CD4-positive, alpha-beta T cell (primary cell): ENCODE measurements around the gene JAZF1. TPM values are rescaled to one million over a fixed set of nuclear protein-coding genes. Genes with fewer than 3 reads are reported as not detected.

Experiments used
- ATAC-seq: fragments of 200-7000 bp; cut with Tn5 transposase; one replicate; pipeline ENCODE4 v1.10.0; 2022; ENCODE audit warnings: mild to moderate bottlenecking; ENCODE audit not compliant: poor library complexity
- CTCF ChIA-PET: fragments of 350-600 bp; sonication (Branson Sonifier 250); formaldehyde crosslinking; loops from one replicate; lab custom pipeline; 2021; ENCODE audit warnings: antibody characterized with exemption, inconsistent platforms; lab: Charles Lee
- POLR2A ChIA-PET: fragments of 350-600 bp; sonication (Branson Sonifier 250); formaldehyde crosslinking; loops from one replicate; lab custom pipeline; 2021; ENCODE audit warnings: antibody characterized with exemption, inconsistent platforms; lab: Charles Lee
- DNase-seq, 14 experiments: peaks; one replicate each; pipeline ENCODE4 v3.0.0-alpha.2; 2013 to 2020; ENCODE audit warnings: mixed read lengths in 2 of 14
- H3K27ac ChIP-seq, 2 donors: one replicate each; pipeline versions ENCODE4 v1.5.1 to v1.7.0; 2013; ENCODE audit warnings: low read length in 2 of 2, low read depth in 1 of 2, mild to moderate bottlenecking in 1 of 2
- H3K27me3 ChIP-seq, 2 experiments: 1 replicate in 1 of 2; 2 replicates in 1 of 2; pipeline versions ENCODE4 v1.6.1 to v1.7.0; 2013; ENCODE audit warnings: low read length in 2 of 2, control low read depth in 1 of 2, mild to moderate bottlenecking in 1 of 2, moderate library complexity in 1 of 2; ENCODE audit not compliant: insufficient read depth in 2 of 2, control insufficient read depth in 1 of 2
- H3K36me3 ChIP-seq: one replicate; pipeline ENCODE4 v1.6.1; 2013; ENCODE audit warnings: low read length, control low read depth; ENCODE audit not compliant: insufficient read depth
- H3K4me1 ChIP-seq: one replicate; pipeline ENCODE4 v1.6.1; 2013; ENCODE audit warnings: low read length, control low read depth; ENCODE audit not compliant: insufficient read depth
- H3K4me3 ChIP-seq: one replicate; pipeline ENCODE4 v1.5.1; 2013; ENCODE audit warnings: mild to moderate bottlenecking, low read length, moderate library complexity
- H3K9me3 ChIP-seq, 2 experiments: 1 replicate in 1 of 2; 2 replicates in 1 of 2; pipeline versions ENCODE4 v1.6.1 to v1.7.0; 2013; ENCODE audit warnings: low read length in 2 of 2, mild to moderate bottlenecking in 2 of 2, control low read depth in 1 of 2, moderate library complexity in 1 of 2; ENCODE audit not compliant: control insufficient read depth in 1 of 2, insufficient read depth in 1 of 2
- H3K27ac Mint-ChIP-seq: one replicate; pipeline ENCODE4 v1.8.0; 2020; ENCODE audit warnings: mixed read lengths
- H3K27me3 Mint-ChIP-seq: one replicate; pipeline ENCODE4 v1.8.0; 2021; ENCODE audit warnings: mixed read lengths
- H3K36me3 Mint-ChIP-seq: one replicate; pipeline ENCODE4 v1.8.0; 2021; ENCODE audit warnings: low read depth, mixed read lengths
- H3K4me1 Mint-ChIP-seq: one replicate; pipeline ENCODE4 v1.8.0; 2021; ENCODE audit warnings: low read depth, mixed read lengths
- H3K4me3 Mint-ChIP-seq: one replicate; pipeline ENCODE4 v1.8.0; 2020; ENCODE audit warnings: mild to moderate bottlenecking, mixed read lengths
- H3K9me3 Mint-ChIP-seq: one replicate; pipeline ENCODE4 v1.8.0; 2020; ENCODE audit warnings: mixed read lengths
- intact Hi-C, 2 experiments: fragments of 100-400 bp; cut with DNase I in 1 of 2; cut with micrococcal nuclease in 1 of 2; formaldehyde crosslinking; loops; one replicate each; pipeline versions ENCODE4 v1.15.1 to v1.9.0; 2023 to 2025; cut with DNase I, micrococcal nuclease
- total RNA-seq, 174 experiments: library from RNA in 2 of 174; stranded (reverse) in 2 of 174; gene quantifications; one replicate each; pipeline ENCODE4 v1.2.3 and lab custom pipeline; 2021 to 2026
- TF ChIP-seq, protein P1 (sequence below): fragments of 200-600 bp; IDR thresholded peaks from one replicate; pipeline ENCODE4 v1.8.0; 2022; ENCODE audit warnings: antibody characterized with exemption, mild to moderate bottlenecking

Gene JAZF1
- total RNA-seq, 2 experiments from 2014 or later, result 9.9 to 11.1 TPM

DNA sequence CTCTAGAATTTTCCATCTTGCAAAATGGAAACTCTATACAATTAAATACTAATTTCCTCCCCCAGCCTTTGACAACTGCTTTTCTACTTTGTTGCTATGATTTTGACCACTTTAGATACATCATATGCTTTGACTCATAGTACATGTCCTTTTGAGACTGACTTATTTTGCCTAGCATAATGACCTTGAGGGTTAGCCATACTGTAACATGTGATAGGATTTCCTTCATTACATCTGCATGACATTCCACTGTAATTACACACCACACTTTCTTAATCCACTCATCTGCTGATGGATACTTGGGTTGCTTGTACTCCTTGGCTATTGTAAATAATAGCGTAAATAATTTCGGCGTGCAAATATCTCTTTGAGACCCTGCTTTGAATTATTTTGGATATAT is 127.7 kb downstream of the JAZF1 start:
- no peak overlapping the region for H3K27ac ChIP-seq
- no peaks in the 10 kb centered on the region for H3K36me3 Mint-ChIP-seq
- peaks cover 2% of the 10 kb centered on the region for H3K9me3 Mint-ChIP-seq
- CTCF ChIA-PET, result interaction anchor here (1.3 kb wide), 1 partner anchor 10 kb away, joined by 3 read pairs; no protein-coding TSS in a partner anchor
- H3K27ac Mint-ChIP-seq, result no peak overlapping the region
- H3K4me1 ChIP-seq, result peaks cover 6% of the 10 kb centered on the region
- intact Hi-C loops, result no loop called here
- H3K27me3 ChIP-seq, result no peaks in the 10 kb centered on the region
- H3K9me3 ChIP-seq, result no peaks in the 10 kb centered on the region
- H3K4me1 Mint-ChIP-seq, result peaks cover 20% of the 10 kb centered on the region
- ATAC-seq (no peak), DNase-seq (no peak)
- TF ChIP-seq, protein P1, sequence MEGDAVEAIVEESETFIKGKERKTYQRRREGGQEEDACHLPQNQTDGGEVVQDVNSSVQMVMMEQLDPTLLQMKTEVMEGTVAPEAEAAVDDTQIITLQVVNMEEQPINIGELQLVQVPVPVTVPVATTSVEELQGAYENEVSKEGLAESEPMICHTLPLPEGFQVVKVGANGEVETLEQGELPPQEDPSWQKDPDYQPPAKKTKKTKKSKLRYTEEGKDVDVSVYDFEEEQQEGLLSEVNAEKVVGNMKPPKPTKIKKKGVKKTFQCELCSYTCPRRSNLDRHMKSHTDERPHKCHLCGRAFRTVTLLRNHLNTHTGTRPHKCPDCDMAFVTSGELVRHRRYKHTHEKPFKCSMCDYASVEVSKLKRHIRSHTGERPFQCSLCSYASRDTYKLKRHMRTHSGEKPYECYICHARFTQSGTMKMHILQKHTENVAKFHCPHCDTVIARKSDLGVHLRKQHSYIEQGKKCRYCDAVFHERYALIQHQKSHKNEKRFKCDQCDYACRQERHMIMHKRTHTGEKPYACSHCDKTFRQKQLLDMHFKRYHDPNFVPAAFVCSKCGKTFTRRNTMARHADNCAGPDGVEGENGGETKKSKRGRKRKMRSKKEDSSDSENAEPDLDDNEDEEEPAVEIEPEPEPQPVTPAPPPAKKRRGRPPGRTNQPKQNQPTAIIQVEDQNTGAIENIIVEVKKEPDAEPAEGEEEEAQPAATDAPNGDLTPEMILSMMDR, result no peak
- no peaks in the 10 kb centered on the region for H3K27me3 Mint-ChIP-seq
- H3K36me3 ChIP-seq, result no peaks in the 10 kb centered on the region
- H3K4me3 ChIP-seq, result no peak overlapping the region
- no peak overlapping the region for H3K4me3 Mint-ChIP-seq
- POLR2A ChIA-PET, result no interaction called here

DNA sequence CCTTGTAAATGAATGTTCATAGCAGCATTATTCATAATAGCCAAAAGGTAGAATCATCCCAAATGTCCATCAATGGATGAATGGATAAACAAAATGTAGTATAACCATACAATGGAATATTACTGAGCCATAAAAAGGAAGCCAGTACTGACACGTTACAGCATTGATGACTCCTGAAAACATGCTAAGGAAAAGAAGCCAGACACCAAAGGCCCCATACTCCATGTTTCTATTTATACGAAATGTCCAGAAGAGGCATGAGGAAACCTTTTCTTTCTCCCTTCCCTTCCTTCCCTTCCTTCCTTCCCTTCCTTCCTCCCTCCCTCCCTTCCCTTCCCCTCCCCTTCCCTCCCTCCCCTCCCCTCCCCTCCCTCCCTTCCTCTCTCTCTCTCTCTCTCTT is 131.9 kb downstream of the JAZF1 start:
- Mint-ChIP-seq H3K36me3 (no peaks in the 10 kb centered on the region), H3K27me3 (no peaks in the 10 kb centered on the region), H3K9me3 (peaks cover 2% of the 10 kb centered on the region), H3K27ac (no peak overlapping the region), H3K4me3 (no peak overlapping the region), H3K4me1 (no peaks in the 10 kb centered on the region)
- CTCF ChIA-PET, result no interaction called here
- TF ChIP-seq, protein P1, result no peak
- DNase-seq (no peak), ATAC-seq (no peak)
- Histone ChIP-seq H3K4me3 (no peak overlapping the region), H3K4me1 (no peaks in the 10 kb centered on the region), H3K27ac (no peak overlapping the region), H3K27me3 (no peaks in the 10 kb centered on the region), H3K36me3 (no peaks in the 10 kb centered on the region), H3K9me3 (no peaks in the 10 kb centered on the region)
- intact Hi-C loops, result no loop called here
- POLR2A ChIA-PET, result no interaction called here

DNA sequence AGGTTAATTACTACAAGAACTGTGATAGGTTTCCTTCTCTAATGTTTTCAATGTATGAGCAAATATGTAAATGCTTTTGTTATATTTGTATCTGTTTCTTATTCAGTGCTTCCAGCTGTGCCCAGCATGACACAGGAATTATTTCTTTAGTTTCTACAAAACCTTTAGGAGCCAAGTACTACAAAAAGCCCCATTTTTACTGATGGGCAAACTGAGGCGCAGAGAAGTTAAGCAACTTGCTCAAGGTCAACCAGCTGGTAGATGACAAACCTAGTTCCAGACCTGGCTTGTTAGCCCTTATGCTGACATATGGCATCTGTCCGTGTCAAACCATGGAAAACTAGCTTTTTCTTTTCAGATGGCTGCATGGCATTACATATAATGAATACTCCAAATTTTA is 134.6 kb downstream of the JAZF1 start:
- H3K27ac Mint-ChIP-seq, result no peak overlapping the region
- CTCF ChIA-PET, result no interaction called here

More for the DNA sequence above, 134.6 kb downstream of the JAZF1 start:
- POLR2A ChIA-PET, result no interaction called here
- H3K36me3 ChIP-seq, result no peaks in the 10 kb centered on the region
- H3K27me3 ChIP-seq, result no peaks in the 10 kb centered on the region
- no peaks in the 10 kb centered on the region for H3K36me3 Mint-ChIP-seq
- no peak overlapping the region for H3K4me3 Mint-ChIP-seq
- DNase-seq (no peak), ATAC-seq (no peak)
- no peak overlapping the region for H3K27ac ChIP-seq
- no peak overlapping the region for H3K4me3 ChIP-seq
- intact Hi-C loops, result no loop called here
- H3K27me3 Mint-ChIP-seq, result no peaks in the 10 kb centered on the region
- H3K9me3 ChIP-seq, result no peaks in the 10 kb centered on the region
- no peaks in the 10 kb centered on the region for H3K4me1 Mint-ChIP-seq
- TF ChIP-seq, protein P1, result no peak
- no peaks in the 10 kb centered on the region for H3K9me3 Mint-ChIP-seq
- H3K4me1 ChIP-seq, result no peaks in the 10 kb centered on the region
